GM21390 (cell line): ENCODE results near the gene PINLYP.
A peak's percentile ranks its signal among the peaks of the same experiment; 100 is the strongest.
"Not testable (repeated sequence)": the region's sequence is repeated elsewhere in the genome, so short reads cannot be mapped to it uniquely, and the experiment has no call there.

Experiments used
- ATAC-seq: cut with Tn5 transposase; IDR thresholded peaks from one replicate; pipeline ENCODE4 v1.9.1; 2021; ENCODE audit not compliant: unreplicated experiment

The PINLYP gene

GRCh38 chr19:43600326-43600725, 24.7 kb downstream of the PINLYP start:
- not testable (repeated sequence) for ATAC-seq

DNA sequence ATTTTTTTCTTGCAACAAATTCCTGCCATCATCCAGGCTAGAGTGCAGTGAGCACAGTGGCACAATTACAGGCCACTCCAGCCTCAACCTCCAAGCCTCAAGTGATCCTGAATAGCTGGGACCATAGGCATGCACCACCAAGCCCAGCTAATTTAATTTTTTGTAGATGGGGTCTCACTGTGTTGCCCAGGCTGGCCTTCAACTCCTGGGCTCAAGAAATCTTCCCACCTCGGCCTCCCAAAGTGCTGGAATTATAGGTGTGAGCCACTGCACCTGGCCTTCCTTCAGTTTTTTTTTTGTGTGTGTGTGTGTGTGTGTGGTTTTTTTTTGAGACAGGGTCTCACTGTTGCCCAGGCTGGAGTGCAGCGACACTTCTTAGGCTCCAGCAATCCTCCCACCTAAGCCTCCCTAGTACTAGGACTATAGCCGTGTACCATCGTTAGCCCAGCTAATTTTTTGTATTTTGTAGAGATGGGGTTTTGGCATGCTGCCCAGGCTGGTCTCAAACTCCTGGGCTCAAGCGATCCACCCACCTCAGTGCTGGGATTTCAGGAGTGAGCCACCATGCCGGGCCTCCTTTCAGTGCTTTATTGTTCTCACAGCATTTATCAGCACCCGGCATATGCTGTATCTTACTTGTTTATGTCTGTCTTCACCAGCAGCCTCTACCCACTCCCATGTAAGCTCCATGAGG, 30.4 kb downstream of the PINLYP start:
- no peak for ATAC-seq

DNA sequence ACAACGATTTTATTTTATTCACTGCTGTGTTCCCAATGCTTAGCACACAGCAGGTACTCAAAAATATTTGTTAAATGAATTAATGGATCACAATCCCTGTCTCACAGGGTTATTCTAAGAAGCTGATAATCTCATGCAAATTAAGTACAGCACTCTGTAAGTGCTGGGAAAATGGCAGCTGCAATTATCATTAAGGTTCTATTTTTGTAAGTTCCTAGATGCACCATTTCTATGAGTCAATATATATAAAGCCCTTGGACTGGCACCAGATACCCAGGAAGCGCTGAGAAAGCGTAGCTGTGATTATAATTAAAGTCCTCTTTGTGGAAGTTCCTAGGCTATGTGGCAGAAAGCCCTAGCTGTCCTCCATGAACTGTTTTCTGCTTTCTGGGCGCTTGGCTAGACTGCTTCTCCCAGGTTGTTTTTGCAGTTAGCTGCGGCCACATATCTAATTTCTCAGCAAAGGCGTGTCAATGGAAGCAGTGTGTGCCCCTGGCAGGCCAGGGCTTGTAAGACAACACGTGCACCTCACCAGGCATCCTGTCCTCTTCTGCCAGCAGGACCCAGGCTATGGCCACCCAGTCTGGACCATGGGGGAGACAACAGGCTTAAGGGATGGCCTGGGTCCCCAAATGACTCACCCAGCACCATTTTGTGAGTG, 31.1 kb downstream of the PINLYP start:
- ATAC-seq = no peak

- ATAC-seq = no peak
Measured at GRCh38 chr19:43607238-43608205, 31.9 kb downstream of the PINLYP start.

- no peak for ATAC-seq
Measured at GRCh38 chr19:43609872-43610271, 34.3 kb downstream of the PINLYP start.

- no peak for ATAC-seq
Measured at GRCh38 chr19:43610493-43610892, 34.9 kb downstream of the PINLYP start.

GRCh38 chr19:43611788-43612187, 36.2 kb downstream of the PINLYP start, which contains the start of gene SRRM5:
TSS of gene SRRM5 (plus strand) at chr19:43612088. CDS start at chr19:43612122, 34 bp downstream.
- no peak for ATAC-seq

DNA sequence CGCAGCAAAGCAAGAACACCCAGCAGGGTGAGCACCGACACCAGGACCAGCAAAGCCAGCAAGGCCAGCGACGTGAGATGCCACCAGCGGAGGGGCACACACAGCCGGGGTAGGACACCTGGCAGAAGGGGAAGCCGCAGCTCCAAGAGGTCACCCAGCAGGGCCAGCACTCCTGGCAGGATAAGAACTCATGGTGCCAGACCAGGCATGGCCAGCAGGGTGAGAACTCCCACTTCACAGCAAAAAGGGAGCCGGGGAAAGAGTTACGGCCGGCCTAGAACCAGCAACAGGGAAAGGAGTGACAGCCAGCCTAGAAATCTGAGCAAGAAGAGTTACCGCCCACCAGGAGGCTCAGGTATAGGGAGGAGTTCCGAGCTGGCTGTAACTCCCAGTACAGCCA, 36.8 kb downstream of the PINLYP start:
- ATAC-seq = no peak

DNA sequence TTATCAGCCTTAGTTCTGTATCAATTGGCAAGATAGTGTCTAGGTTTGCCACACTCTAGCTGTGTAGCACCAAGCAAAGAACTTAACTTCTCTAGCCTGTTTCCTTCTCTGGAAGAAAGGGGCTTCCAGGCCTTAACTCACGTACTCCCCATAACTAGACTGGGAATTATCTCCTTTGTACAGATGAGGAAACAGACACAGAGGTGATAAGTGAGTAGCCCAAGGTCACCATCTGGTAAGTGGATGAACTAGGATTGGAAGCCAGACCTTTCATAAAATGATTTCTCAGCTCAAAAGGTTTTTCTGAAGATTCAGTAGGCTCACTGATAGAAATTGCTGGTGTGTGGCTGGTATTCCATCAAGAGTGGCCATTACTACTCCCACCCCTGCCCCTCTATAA, 40.7 kb downstream of the PINLYP start:
- no peak for ATAC-seq

DNA sequence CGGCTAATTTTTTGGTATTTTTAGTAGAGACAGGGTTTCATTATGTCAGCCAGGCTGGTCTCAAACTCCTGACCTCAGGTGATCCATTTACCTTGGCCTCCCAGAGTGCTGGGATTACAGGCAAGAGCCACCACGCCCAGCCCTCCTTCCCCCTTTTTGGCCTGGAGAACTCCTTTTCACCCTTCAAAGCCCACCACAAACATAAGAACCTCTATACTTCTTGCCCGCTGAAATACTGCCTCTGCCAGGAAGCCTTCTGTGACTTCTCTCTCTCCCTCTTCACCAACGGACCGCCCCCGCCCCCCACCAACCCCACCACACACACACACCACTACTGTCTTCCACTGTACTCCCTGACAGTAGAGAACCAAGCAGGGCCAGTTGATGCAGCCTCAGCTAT, 41.4 kb downstream of the PINLYP start:
- ATAC-seq = no peak

DNA sequence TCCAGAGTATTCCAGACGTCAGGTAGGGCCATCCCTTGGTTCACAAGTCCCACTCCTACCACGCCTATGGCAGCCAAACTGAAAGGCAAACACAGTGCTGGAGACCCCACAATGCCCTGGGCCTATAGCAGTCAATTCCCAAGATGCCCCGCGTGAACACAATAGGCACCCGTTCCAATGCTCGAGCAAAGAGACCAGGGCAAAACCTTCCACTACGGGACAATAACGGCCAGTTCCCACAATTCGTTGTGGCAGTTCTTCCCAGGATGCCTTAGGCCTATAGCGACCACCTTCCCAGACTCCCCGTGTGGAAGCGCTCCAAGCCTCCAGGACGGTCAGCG, 43.3 kb downstream of the PINLYP start:
- peak; percentile 31 for ATAC-seq

GRCh38 chr19:43619262-43620060, 43.9 kb downstream of the PINLYP start, which contains the start of gene ZNF428:
TSS of gene ZNF428 (minus strand) at chr19:43619629. CDS start at chr19:43614304, 5,325 bp downstream.
- ATAC-seq = peak; percentile 73

- ATAC-seq = no peak
Measured at GRCh38 chr19:43620061-43621001, 44.7 kb downstream of the PINLYP start.

GRCh38 chr19:43622070-43622469, 46.5 kb downstream of the PINLYP start:
- ATAC-seq = no peak

DNA sequence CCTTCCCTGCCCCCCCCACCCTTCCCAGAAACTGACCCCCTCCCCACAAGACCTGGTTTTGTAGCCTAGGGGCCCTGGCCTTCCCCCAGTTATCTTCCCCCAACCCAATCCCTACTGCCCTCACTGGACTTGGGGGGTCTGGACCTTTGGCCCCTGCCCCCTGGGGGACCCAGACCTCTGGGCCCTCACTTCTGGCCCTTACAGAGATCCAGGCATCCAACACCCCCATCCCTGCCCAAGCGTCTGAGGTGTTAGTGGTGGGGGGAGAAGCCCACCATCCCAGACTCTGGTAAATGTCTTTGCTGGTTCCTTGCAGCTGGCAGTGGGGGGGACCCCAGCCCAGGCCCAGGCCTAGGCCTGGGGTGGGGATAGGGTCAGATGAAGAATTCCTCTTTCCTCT, 47.4 kb downstream of the PINLYP start:
- ATAC-seq = no peak

GRCh38 chr19:43623889-43624670, 48.5 kb downstream of the PINLYP start:
- ATAC-seq = no peak

DNA sequence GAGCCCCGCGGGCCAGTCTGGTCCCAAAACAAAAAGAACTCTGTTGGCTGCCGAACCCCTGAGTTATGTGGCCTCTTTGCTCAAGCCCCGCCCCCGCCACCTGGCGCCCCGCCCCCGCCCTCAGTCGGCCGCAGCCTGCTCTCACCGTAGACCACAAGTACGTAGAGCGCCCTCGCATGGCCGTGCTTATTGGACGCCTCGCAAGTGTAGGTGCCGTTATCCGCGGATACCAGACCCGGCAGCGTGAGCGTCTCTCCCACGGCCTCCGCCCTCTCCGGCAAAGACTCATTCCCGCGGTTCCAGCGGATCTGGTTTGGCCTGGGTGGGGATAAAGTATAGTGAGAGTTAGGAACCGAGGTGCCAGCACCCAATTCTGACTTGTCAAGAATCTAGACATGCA, 49.3 kb downstream of the PINLYP start:
- no peak for ATAC-seq

DNA sequence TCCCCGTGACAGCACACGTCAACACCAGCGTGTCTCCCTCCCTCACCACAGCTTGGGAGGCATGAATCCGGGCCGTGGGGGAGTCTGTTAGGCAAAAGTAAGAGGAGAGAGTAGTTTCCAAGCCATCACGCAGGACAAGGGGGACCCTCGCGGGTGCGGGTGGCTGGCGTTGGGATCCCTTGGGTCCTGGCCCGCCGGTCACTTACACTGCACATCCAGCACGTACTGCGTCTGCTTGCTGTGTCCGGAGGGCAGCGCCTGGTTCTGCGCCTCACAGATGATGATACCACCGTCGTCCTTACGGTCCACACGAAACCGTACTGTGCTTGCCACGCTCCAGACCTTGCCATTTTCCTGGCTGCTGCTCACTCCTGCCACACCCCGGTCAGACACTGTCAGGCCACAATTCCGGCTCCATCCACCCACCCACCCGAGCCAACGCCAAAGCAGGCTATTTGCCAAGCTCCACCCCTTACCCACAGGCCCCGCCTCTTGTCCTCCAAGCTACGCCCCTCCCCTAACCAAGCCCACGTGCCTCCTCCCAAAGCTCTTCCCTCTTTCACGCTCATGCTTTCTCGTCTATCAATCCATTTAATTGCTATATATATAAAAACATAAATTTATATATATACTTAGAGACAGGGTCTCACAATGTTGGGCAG, 50.4 kb downstream of the PINLYP start:
- no peak for ATAC-seq
